Raji (cell line): ENCODE measurements around the gene TFE3.
A peak's percentile ranks its signal among the peaks of the same experiment; 100 is the strongest.

ENCODE experiments used
- POLR2A ChIP-seq: IDR thresholded peaks from 2 replicates; pipeline ENCODE4 v1.6.1; 2011; ENCODE audit warnings: low read depth, low read length, control low read depth; ENCODE audit not compliant: insufficient read depth

The TFE3 gene

DNA sequence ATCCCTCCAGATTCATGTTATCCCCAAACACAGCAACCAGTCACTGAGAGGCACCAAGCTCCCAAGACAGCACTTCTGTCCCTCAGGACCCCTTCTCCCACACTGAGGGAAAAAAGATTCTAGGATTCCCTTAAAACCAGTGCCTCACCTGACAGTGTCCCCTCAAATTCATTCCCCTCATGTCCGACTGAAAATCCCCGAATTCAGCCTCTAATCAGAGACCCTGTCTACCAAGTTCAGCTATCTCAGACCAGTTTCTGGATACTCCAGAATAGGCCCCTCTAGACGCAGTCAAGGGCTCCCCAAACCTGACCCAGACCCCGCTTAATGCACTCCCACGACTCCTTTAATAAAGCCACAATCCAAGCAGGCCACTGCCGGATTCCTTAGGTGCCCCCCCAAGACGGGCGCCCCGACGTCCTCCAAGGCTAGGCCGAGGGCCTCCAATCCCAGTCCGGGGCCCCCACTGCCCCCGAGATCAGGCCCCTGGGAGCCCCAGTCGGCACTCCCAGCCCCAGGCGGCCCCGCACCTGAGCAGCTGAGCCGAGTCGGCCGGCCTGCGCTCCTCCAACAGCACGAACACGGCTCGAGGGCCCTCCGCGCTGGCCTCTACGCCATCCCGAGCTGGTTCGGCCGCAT lies 457 bp downstream of the TFE3 start:
- TF ChIP-seq POLR2A: no peak

DNA sequence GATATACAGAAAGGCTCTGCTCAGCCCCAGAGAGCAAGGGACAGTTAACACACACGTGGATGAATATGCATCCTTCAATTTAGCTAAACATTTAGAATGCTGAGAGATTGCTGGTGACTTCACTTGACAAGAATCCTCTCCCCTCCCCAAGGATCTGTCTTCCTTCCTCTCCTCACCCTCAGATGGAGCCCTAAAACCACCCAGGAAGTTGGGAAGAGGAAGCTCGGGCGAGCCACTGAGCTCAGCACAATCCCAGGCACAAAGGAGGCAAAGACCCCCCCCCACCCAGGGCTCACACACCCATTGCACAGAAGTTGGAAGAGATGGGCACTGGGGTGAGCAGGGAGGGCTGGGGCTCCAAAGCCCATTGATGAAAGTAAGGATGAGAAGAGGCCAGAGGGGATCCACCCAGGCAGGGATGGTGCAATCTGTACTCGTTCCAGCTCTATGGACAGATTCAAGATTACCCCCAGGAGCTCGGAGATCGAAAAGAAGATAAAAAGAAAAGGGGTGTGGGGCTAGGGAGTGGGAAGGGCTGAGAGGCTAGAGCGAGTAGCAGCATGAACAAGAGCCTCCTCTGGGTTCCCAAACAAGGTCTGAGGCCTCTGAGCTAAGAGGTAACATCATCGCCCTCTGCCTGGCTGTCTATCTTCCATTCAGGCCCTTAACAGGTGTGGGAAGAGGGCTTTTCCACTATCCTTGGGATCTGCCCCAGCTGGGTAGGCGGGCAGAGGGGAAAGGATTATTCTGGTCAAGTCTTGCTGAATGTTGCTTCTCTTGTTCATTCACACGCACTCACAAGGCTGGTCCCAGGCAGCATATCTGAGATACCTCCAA lies 1.2 kb downstream of the TFE3 start:
- no peak for TF ChIP-seq POLR2A

DNA sequence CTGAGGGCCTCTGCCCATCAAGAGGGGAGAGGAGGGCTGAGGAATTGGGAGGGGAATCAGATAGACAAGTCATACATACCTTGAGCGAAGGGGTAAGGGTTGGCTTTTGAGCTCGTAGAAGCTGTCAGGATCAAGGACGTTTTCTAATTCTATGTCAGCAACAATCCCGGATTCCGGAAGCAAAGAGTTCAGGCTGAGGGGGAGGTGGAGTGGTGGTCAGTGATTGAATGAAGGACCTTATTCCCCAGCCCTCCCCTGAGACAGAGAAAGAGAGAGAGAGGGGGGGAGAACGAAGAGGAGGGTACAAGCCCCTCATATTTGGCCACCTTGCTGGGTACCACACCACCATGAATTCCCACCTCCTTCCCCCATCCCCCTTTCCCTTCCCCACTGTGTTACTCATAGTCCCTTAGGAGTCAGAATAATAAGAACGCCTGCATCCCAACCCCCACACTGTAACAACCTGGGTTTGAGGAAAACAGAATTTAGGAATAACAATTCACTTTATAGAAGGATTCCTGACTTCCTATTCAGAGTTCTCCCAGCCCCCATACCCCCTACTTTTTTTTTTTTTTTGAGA lies 2.7 kb downstream of the TFE3 start:
- no peak for TF ChIP-seq POLR2A

GRCh38 chrX:49039598-49040375 lies 3.4 kb downstream of the TFE3 start:
- no peak for TF ChIP-seq POLR2A

- TF ChIP-seq POLR2A: no peak
Observed at GRCh38 chrX:49037883-49038475, 5.2 kb downstream of the TFE3 start.

DNA sequence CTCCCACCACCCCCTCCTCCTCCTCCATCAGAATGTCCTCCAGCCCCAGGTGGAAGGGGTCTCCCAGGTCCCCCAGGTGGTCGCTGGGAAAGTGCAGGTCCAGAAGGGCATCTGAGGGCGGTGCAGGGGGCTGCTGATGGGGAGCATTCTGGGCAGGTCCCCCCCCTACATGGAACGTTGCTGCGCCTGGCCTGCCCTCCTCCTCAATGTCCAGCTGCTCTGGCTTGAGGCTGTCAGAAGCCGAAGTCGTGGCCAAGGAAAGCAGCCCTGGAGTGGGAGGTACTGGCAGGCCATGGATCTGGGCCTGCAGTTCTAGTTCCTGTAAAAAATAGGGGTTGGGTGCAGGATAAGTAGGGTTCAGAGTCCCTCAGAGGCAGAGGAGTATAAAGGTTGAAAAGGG lies 12.9 kb downstream of the TFE3 start:
- no peak for TF ChIP-seq POLR2A

GRCh38 chrX:49029876-49030275 lies 13.3 kb downstream of the TFE3 start:
- TF ChIP-seq POLR2A: no peak

DNA sequence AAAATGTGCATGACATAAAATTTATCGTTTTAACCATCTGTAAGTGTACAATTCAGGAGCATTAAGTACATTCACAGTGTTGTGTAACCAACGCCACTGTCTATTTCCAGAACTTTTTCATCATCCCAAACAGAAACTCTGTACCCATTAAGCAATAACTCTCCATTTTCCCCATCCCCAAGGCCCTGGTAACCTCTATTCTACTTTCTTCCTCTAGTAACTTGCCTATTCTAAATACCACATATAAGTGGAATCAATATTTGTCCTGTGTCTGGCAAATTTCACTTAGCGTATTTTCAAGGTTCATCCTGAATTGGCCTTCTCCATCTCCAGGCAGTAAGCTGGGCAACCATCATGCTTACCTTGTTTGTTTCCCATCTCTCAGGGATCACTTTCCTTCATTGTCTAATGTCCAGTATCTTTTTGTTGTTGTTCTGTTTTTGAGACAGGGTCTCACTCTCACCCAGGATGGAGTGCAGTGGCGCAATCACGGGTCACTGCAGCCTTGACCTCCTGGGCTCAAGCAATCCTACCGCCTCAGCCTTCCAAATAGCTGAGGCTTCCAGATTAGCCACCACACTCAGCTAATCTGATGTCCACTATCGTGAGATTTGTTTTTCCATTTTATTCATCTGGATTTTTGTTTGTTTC lies 23.4 kb downstream of the TFE3 start:
- TF ChIP-seq POLR2A: no peak

DNA sequence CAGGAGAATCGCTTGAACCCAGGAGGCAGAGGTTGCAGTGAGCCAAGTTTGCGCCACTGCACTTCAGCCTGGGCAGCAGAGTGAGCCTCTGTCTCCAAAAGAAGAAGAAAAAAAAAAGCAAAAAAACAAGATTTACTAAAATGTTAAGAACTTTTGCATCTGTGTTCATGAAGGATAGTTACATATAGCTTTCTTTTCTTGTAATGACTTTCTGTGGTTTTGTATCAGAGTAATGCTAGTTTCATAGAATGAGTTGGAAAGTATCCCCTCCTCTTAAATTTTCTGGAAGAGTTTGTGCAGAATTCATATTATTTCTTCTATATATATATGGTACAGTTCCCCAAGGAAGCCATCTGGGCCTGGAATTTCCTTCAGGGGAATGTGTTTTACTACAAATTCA lies 24.1 kb downstream of the TFE3 start:
- TF ChIP-seq POLR2A: no peak

- TF ChIP-seq POLR2A: no peak
Observed at GRCh38 chrX:49003696-49004095, 39.5 kb downstream of the TFE3 start.

GRCh38 chrX:49002091-49002935 lies 40.8 kb downstream of the TFE3 start, which contains the start of gene GRIPAP1:
GRIPAP1 (minus strand) TSS chrX:49002264; CDS start chrX:49002229, 35 bp downstream.
- peak; percentile 70; the same call in 1 of the 2 replicates for TF ChIP-seq POLR2A

- TF ChIP-seq POLR2A: no peak
Observed at GRCh38 chrX:49001521-49002090, 41.6 kb downstream of the TFE3 start.

GRCh38 chrX:49000636-49001035 lies 42.5 kb downstream of the TFE3 start:
- TF ChIP-seq POLR2A: no peak
